Measurements from ENCODE around the gene L3HYPDH. TPM values are rescaled to one million over a fixed set of nuclear protein-coding genes. Genes with fewer than 3 reads are reported as not detected.

Gene L3HYPDH
- total and polyA plus RNA-seq, 2 of the 13 experiments (the other 11 are each of a cell fraction or from before 2014, with no cell fraction given): 30.5 to 36.6 TPM

DNA sequence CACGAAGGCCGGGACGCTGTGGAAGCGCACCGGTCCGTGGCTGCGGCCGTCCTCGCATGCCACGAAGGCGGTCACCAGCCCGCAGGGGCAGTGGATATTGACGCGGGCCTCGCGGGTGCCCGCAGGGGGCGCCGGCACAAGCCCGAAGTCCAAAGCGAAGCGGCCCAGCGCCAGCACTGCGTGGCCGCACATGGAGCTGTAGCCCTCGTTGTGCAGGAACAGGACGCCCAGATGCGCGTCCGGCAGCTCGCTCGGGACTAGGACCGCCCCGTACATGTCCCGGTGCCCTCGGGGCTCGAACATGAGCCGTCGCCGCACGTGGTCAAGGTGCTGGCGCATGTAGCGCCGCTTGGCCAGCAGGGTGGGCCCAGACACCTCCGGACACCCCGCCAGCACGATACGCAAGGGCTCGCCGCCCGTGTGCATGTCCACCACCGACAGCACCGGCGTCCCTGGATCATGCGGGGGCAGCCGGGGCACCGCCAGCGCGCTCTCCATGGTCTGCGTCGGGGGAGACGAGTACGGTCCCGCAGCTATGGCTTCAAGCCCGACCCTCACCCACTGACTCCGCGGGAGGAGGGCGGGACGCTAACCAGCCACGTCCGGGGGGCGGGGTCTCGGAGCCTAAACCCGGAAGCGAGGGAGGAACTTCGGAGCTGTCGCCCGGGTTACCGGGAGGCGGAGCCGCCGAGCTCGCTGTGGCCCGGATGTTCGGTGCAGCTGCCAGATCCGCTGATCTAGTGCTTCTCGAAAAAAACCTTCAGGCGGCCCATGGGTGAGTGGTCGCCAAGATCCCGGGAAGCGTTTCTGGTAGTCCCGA lies at the start of gene L3HYPDH, which contains the start of gene JKAMP (continued):
- TF ChIP-seq ZSCAN9 (CRISPR knock-in tag; IDR thresholded peaks at IDR 0.05; ENCODE audit: borderline replicate concordance): no peak; the same call in none of the 2 replicates
- peak; percentile 94; the same call in 1 of the 2 replicates for TF ChIP-seq ZNF256 (CRISPR knock-in tag; conservative IDR thresholded peaks at IDR 0.05)
- TF ChIP-seq ZNF292 (CRISPR knock-in tag; IDR thresholded peaks at IDR 0.05; ENCODE audit: borderline replicate concordance, low read depth): peak; percentile 63; the same call in 1 of the 2 replicates
- TF ChIP-seq ZNF749 (CRISPR knock-in tag; IDR thresholded peaks at IDR 0.05; ENCODE audit: borderline replicate concordance): peak; percentile 97
- TF ChIP-seq ZBTB7A (CRISPR knock-in tag; IDR thresholded peaks at IDR 0.05): peak; percentile 94
- TF ChIP-seq, protein P1, sequence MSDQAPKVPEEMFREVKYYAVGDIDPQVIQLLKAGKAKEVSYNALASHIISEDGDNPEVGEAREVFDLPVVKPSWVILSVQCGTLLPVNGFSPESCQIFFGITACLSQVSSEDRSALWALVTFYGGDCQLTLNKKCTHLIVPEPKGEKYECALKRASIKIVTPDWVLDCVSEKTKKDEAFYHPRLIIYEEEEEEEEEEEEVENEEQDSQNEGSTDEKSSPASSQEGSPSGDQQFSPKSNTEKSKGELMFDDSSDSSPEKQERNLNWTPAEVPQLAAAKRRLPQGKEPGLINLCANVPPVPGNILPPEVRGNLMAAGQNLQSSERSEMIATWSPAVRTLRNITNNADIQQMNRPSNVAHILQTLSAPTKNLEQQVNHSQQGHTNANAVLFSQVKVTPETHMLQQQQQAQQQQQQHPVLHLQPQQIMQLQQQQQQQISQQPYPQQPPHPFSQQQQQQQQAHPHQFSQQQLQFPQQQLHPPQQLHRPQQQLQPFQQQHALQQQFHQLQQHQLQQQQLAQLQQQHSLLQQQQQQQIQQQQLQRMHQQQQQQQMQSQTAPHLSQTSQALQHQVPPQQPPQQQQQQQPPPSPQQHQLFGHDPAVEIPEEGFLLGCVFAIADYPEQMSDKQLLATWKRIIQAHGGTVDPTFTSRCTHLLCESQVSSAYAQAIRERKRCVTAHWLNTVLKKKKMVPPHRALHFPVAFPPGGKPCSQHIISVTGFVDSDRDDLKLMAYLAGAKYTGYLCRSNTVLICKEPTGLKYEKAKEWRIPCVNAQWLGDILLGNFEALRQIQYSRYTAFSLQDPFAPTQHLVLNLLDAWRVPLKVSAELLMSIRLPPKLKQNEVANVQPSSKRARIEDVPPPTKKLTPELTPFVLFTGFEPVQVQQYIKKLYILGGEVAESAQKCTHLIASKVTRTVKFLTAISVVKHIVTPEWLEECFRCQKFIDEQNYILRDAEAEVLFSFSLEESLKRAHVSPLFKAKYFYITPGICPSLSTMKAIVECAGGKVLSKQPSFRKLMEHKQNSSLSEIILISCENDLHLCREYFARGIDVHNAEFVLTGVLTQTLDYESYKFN (CRISPR knock-in tag; conservative IDR thresholded peaks at IDR 0.05): peak; percentile 31
- TF ChIP-seq KDM2A (CRISPR knock-in tag; IDR thresholded peaks at IDR 0.05; ENCODE audit: borderline replicate concordance, low read depth): peak; percentile 93
- TF ChIP-seq NPAS2 (CRISPR knock-in tag; IDR thresholded peaks at IDR 0.05; ENCODE audit: borderline replicate concordance): no peak
- peak; percentile 96; the same call in 1 of the 2 replicates for TF ChIP-seq ZNF274 (CRISPR knock-in tag; IDR thresholded peaks at IDR 0.05)
- TF ChIP-seq ZNF720 (CRISPR knock-in tag; IDR thresholded peaks at IDR 0.05): no peak; the same call in 1 of the 2 replicates
- peak; percentile 18; the same call in 1 of the 2 replicates for TF ChIP-seq SP5 (CRISPR knock-in tag; IDR thresholded peaks at IDR 0.05; ENCODE audit: borderline replicate concordance, low read depth)
- peak; percentile 37; the same call in 1 of the 2 replicates for TF ChIP-seq ZNF354B (CRISPR knock-in tag; IDR thresholded peaks at IDR 0.05)
- TF ChIP-seq, protein P2, sequence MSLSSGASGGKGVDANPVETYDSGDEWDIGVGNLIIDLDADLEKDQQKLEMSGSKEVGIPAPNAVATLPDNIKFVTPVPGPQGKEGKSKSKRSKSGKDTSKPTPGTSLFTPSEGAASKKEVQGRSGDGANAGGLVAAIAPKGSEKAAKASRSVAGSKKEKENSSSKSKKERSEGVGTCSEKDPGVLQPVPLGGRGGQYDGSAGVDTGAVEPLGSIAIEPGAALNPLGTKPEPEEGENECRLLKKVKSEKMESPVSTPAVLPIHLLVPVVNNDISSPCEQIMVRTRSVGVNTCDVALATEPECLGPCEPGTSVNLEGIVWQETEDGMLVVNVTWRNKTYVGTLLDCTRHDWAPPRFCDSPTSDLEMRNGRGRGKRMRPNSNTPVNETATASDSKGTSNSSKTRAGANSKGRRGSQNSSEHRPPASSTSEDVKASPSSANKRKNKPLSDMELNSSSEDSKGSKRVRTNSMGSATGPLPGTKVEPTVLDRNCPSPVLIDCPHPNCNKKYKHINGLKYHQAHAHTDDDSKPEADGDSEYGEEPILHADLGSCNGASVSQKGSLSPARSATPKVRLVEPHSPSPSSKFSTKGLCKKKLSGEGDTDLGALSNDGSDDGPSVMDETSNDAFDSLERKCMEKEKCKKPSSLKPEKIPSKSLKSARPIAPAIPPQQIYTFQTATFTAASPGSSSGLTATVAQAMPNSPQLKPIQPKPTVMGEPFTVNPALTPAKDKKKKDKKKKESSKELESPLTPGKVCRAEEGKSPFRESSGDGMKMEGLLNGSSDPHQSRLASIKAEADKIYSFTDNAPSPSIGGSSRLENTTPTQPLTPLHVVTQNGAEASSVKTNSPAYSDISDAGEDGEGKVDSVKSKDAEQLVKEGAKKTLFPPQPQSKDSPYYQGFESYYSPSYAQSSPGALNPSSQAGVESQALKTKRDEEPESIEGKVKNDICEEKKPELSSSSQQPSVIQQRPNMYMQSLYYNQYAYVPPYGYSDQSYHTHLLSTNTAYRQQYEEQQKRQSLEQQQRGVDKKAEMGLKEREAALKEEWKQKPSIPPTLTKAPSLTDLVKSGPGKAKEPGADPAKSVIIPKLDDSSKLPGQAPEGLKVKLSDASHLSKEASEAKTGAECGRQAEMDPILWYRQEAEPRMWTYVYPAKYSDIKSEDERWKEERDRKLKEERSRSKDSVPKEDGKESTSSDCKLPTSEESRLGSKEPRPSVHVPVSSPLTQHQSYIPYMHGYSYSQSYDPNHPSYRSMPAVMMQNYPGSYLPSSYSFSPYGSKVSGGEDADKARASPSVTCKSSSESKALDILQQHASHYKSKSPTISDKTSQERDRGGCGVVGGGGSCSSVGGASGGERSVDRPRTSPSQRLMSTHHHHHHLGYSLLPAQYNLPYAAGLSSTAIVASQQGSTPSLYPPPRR (CRISPR knock-in tag; IDR thresholded peaks at IDR 0.05; ENCODE audit: borderline replicate concordance): peak; percentile 72
- peak; percentile 74 for TF ChIP-seq MED1 (CRISPR knock-in tag; IDR thresholded peaks at IDR 0.05)
- TF ChIP-seq SRSF1 (optimal IDR thresholded peaks at IDR 0.05; ENCODE audit: low read depth, low read length): peak; percentile 63
- TF ChIP-seq JDP2 (CRISPR knock-in tag; IDR thresholded peaks at IDR 0.05; ENCODE audit: borderline replicate concordance): no peak
- TF ChIP-seq, protein P3, sequence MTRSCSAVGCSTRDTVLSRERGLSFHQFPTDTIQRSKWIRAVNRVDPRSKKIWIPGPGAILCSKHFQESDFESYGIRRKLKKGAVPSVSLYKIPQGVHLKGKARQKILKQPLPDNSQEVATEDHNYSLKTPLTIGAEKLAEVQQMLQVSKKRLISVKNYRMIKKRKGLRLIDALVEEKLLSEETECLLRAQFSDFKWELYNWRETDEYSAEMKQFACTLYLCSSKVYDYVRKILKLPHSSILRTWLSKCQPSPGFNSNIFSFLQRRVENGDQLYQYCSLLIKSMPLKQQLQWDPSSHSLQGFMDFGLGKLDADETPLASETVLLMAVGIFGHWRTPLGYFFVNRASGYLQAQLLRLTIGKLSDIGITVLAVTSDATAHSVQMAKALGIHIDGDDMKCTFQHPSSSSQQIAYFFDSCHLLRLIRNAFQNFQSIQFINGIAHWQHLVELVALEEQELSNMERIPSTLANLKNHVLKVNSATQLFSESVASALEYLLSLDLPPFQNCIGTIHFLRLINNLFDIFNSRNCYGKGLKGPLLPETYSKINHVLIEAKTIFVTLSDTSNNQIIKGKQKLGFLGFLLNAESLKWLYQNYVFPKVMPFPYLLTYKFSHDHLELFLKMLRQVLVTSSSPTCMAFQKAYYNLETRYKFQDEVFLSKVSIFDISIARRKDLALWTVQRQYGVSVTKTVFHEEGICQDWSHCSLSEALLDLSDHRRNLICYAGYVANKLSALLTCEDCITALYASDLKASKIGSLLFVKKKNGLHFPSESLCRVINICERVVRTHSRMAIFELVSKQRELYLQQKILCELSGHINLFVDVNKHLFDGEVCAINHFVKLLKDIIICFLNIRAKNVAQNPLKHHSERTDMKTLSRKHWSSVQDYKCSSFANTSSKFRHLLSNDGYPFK (CRISPR knock-in tag; IDR thresholded peaks at IDR 0.05; ENCODE audit: borderline replicate concordance): peak; percentile 92
